Karpas-422 (cell line): ENCODE results near the gene KRTAP1-3. TPM values are rescaled to one million over a fixed set of nuclear protein-coding genes. Genes with fewer than 3 reads are reported as not detected.
"Not testable (repeated sequence)": the region's sequence is repeated elsewhere in the genome, so short reads cannot be mapped to it uniquely, and the experiment has no call there.

Experiments used
- DNase-seq: peaks from one replicate; pipeline ENCODE4 v3.0.0-alpha.2; 2015
- H2AFZ ChIP-seq: fragments of 200-600 bp; sonication (generic); 2 replicates; pipeline ENCODE4 v1.6.1; 2014; ENCODE audit warnings: antibody characterized with exemption, low read length, mixed read lengths
- H3K27ac ChIP-seq: fragments of 200-600 bp; sonication (generic); 2 replicates; pipeline ENCODE4 v1.5.1; 2014; ENCODE audit warnings: mild to moderate bottlenecking, low read length, moderate library complexity
- H3K27me3 ChIP-seq: fragments of 200-600 bp; sonication (generic); 2 replicates; pipeline ENCODE4 v1.6.1; 2014; ENCODE audit warnings: low read length, mixed read lengths
- H3K36me3 ChIP-seq: fragments of 200-600 bp; sonication (generic); 2 replicates; pipeline ENCODE4 v1.6.1; 2014; ENCODE audit warnings: low read length, mixed read lengths; ENCODE audit not compliant: insufficient read depth
- H3K4me1 ChIP-seq: fragments of 200-600 bp; sonication (generic); 2 replicates; pipeline ENCODE4 v1.6.1; 2014; ENCODE audit warnings: mild to moderate bottlenecking, low read length, mixed read lengths
- H3K4me2 ChIP-seq: fragments of 200-600 bp; sonication (generic); 2 replicates; pipeline ENCODE4 v1.6.1; 2014; ENCODE audit warnings: low read length, low read depth, mild to moderate bottlenecking; ENCODE audit not compliant: poor library complexity, severe bottlenecking
- H3K4me3 ChIP-seq: fragments of 200-600 bp; sonication (generic); 2 replicates; pipeline ENCODE4 v1.5.1; 2014; ENCODE audit warnings: mild to moderate bottlenecking, antibody characterized with exemption, low read length, mixed read lengths
- H3K79me2 ChIP-seq: fragments of 200-600 bp; sonication (generic); 2 replicates; pipeline ENCODE4 v1.6.1; 2014; ENCODE audit warnings: mild to moderate bottlenecking, low read length, mixed read lengths
- H3K9ac ChIP-seq: fragments of 200-600 bp; sonication (generic); 2 replicates; pipeline ENCODE4 v1.6.0; 2014; ENCODE audit warnings: low read length
- H3K9me2 ChIP-seq: fragments of 200-600 bp; sonication (generic), shearing (Covaris generic); replicated peaks from 2 replicates; pipeline ENCODE4 v1.6.0; 2014; ENCODE audit warnings: mild to moderate bottlenecking, low read length, moderate library complexity; ENCODE audit not compliant: insufficient read depth
- H3K9me3 ChIP-seq: fragments of 300-700, 200-600 bp; sonication (generic); 2 replicates; pipeline ENCODE4 v1.6.1; 2014; ENCODE audit warnings: low read length, mixed read lengths
- H4K20me1 ChIP-seq: fragments of 200-600 bp; sonication (generic); 2 replicates; pipeline ENCODE4 v1.6.1; 2014; ENCODE audit warnings: mild to moderate bottlenecking, antibody characterized with exemption, low read length, low read depth; ENCODE audit not compliant: insufficient read depth
- total RNA-seq: library from RNA; depleted of rRNA; stranded (reverse); fragments of >200 nt; shearing (Covaris generic); gene quantifications from 2 replicates; pipeline ENCODE4 v1.2.3, GENCODE V29; 2014; ENCODE audit warnings: low replicate concordance

KRTAP1-3 gene
- total RNA-seq, 1 experiment from 2014 or later = not detected

GRCh38 chr17:41010441-41010840 is 24.2 kb downstream of the KRTAP1-3 start:
- Histone ChIP-seq H3K36me3 (no peaks in the 10 kb centered on the region), H3K9me3 (no peaks in the 10 kb centered on the region), H3K27me3 (no peaks in the 10 kb centered on the region), H3K4me2 (no peak overlapping the region), H3K4me1 (no peaks in the 10 kb centered on the region), H3K4me3 (no peak overlapping the region), H3K9me2 (no peaks in the 10 kb centered on the region), H2AFZ (no peak overlapping the region), H3K9ac (no peak overlapping the region), H3K27ac (no peak overlapping the region), H3K79me2 (no peaks in the 10 kb centered on the region), H4K20me1 (no peaks in the 10 kb centered on the region)
- no peak for DNase-seq

- no peak for DNase-seq
- H3K27me3 ChIP-seq = no peaks in the 10 kb centered on the region
- no peak overlapping the region for H3K9ac ChIP-seq
- H4K20me1 ChIP-seq = no peaks in the 10 kb centered on the region
- H3K79me2 ChIP-seq = no peaks in the 10 kb centered on the region
- no peak overlapping the region for H2AFZ ChIP-seq
- no peaks in the 10 kb centered on the region for H3K9me3 ChIP-seq
- no peak overlapping the region for H3K4me2 ChIP-seq
- no peaks in the 10 kb centered on the region for H3K36me3 ChIP-seq
- no peak overlapping the region for H3K4me3 ChIP-seq
- H3K9me2 ChIP-seq = no peaks in the 10 kb centered on the region
- H3K4me1 ChIP-seq = no peaks in the 10 kb centered on the region
- no peak overlapping the region for H3K27ac ChIP-seq
Measured at GRCh38 chr17:41009936-41010335, 24.7 kb downstream of the KRTAP1-3 start.

GRCh38 chr17:41009301-41009760 is 25.3 kb downstream of the KRTAP1-3 start:
- DNase-seq = no peak
- Histone ChIP-seq H3K9ac (no peak overlapping the region), H3K9me3 (no peaks in the 10 kb centered on the region), H3K27ac (no peak overlapping the region), H4K20me1 (no peaks in the 10 kb centered on the region), H3K79me2 (no peaks in the 10 kb centered on the region), H2AFZ (no peak overlapping the region), H3K4me2 (no peak overlapping the region), H3K36me3 (no peaks in the 10 kb centered on the region), H3K27me3 (no peaks in the 10 kb centered on the region), H3K4me3 (no peak overlapping the region), H3K4me1 (no peaks in the 10 kb centered on the region), H3K9me2 (no peaks in the 10 kb centered on the region)

- no peaks in the 10 kb centered on the region for H3K27me3 ChIP-seq
- no peak within 1 kb of the TSS for H3K27ac ChIP-seq
- H3K79me2 ChIP-seq = no peaks in the 10 kb centered on the region
- no peak within 1 kb of the TSS for H3K4me3 ChIP-seq
- no peaks in the 10 kb centered on the region for H3K9me2 ChIP-seq
- H3K9ac ChIP-seq = no peak within 1 kb of the TSS
- no peaks in the 10 kb centered on the region for H4K20me1 ChIP-seq
- H3K4me1 ChIP-seq = no peaks in the 10 kb centered on the region
- H3K4me2 ChIP-seq = no peak within 1 kb of the TSS
- H3K36me3 ChIP-seq = no peaks in the 10 kb centered on the region
- no peaks in the 10 kb centered on the region for H3K9me3 ChIP-seq
- no peak for DNase-seq
- no peak within 1 kb of the TSS for H2AFZ ChIP-seq
Measured at GRCh38 chr17:41008811-41009210, 25.9 kb downstream of the KRTAP1-3 start, which contains the start of gene KRTAP3-1. KRTAP3-1 (minus strand) TSS chr17:41009128; CDS start chr17:41009074, 54 bp downstream.

- no peaks in the 10 kb centered on the region for H3K79me2 ChIP-seq
- no peak overlapping the region for H3K4me2 ChIP-seq
- H4K20me1 ChIP-seq = no peaks in the 10 kb centered on the region
- H3K9me3 ChIP-seq = no peaks in the 10 kb centered on the region
- no peaks in the 10 kb centered on the region for H3K4me1 ChIP-seq
- H3K36me3 ChIP-seq = no peaks in the 10 kb centered on the region
- no peak overlapping the region for H3K27ac ChIP-seq
- no peak overlapping the region for H2AFZ ChIP-seq
- H3K27me3 ChIP-seq = no peaks in the 10 kb centered on the region
- no peak for DNase-seq
- H3K9ac ChIP-seq = no peak overlapping the region
- no peak overlapping the region for H3K4me3 ChIP-seq
- H3K9me2 ChIP-seq = no peaks in the 10 kb centered on the region
Measured at GRCh38 chr17:41004397-41004796, 30.3 kb downstream of the KRTAP1-3 start.

- Histone ChIP-seq H3K27ac (no peak overlapping the region), H3K4me3 (no peak overlapping the region), H3K9me3 (no peaks in the 10 kb centered on the region), H3K27me3 (no peaks in the 10 kb centered on the region), H2AFZ (no peak overlapping the region), H4K20me1 (no peaks in the 10 kb centered on the region), H3K9me2 (no peaks in the 10 kb centered on the region), H3K9ac (no peak overlapping the region), H3K79me2 (no peaks in the 10 kb centered on the region), H3K4me2 (no peak overlapping the region), H3K36me3 (no peaks in the 10 kb centered on the region), H3K4me1 (no peaks in the 10 kb centered on the region)
- no peak for DNase-seq
Measured at GRCh38 chr17:41003926-41004325, 30.7 kb downstream of the KRTAP1-3 start.

- Histone ChIP-seq H3K9me2 (no peaks in the 10 kb centered on the region), H3K4me2 (no peak overlapping the region), H2AFZ (no peak overlapping the region), H4K20me1 (no peaks in the 10 kb centered on the region), H3K4me3 (no peak overlapping the region), H3K9me3 (no peaks in the 10 kb centered on the region), H3K36me3 (no peaks in the 10 kb centered on the region), H3K27me3 (no peaks in the 10 kb centered on the region), H3K4me1 (no peaks in the 10 kb centered on the region), H3K27ac (no peak overlapping the region), H3K9ac (no peak overlapping the region), H3K79me2 (no peaks in the 10 kb centered on the region)
- DNase-seq = no peak
Measured at GRCh38 chr17:41002814-41003213, 31.9 kb downstream of the KRTAP1-3 start.

- H3K36me3 ChIP-seq = no peaks in the 10 kb centered on the region
- H3K4me3 ChIP-seq = no peak overlapping the region
- DNase-seq = no peak
- no peak overlapping the region for H3K9ac ChIP-seq
- no peaks in the 10 kb centered on the region for H3K9me2 ChIP-seq
- H4K20me1 ChIP-seq = no peaks in the 10 kb centered on the region
- H3K27me3 ChIP-seq = no peaks in the 10 kb centered on the region
- no peak overlapping the region for H3K27ac ChIP-seq
- no peak overlapping the region for H3K4me2 ChIP-seq
- H3K4me1 ChIP-seq = no peaks in the 10 kb centered on the region
- H2AFZ ChIP-seq = no peak overlapping the region
- no peaks in the 10 kb centered on the region for H3K79me2 ChIP-seq
- H3K9me3 ChIP-seq = no peaks in the 10 kb centered on the region
Measured at GRCh38 chr17:41001795-41002194, 32.9 kb downstream of the KRTAP1-3 start.

- not testable (repeated sequence) for DNase-seq, H3K36me3 ChIP-seq, H3K9me3 ChIP-seq, H4K20me1 ChIP-seq, H3K4me1 ChIP-seq, H3K4me3 ChIP-seq, H2AFZ ChIP-seq, H3K27me3 ChIP-seq, H3K27ac ChIP-seq, H3K9me2 ChIP-seq, H3K4me2 ChIP-seq, H3K79me2 ChIP-seq, H3K9ac ChIP-seq
Measured at GRCh38 chr17:40999563-40999962, 35.1 kb downstream of the KRTAP1-3 start, which contains the start of gene KRTAP3-2. KRTAP3-2 (minus strand) TSS chr17:40999906; CDS start chr17:40999853, 53 bp downstream.
